SK-N-MC (cell line): ENCODE results near the gene ZEB2.

ENCODE experiments used
- EZH2 ChIP-seq: fragments of 200-600 bp; sonication (generic); IDR thresholded peaks from one replicate; pipeline ENCODE4 v1.6.1; 2017; ENCODE audit warnings: antibody characterized with exemption
- FOXP2 ChIP-seq: optimal IDR thresholded peaks from 2 replicates; pipeline ENCODE3; 2011; ENCODE audit warnings: mild to moderate bottlenecking, moderate library complexity; ENCODE audit not compliant: insufficient read depth; ENCODE audit errors: extremely low read length, control extremely low read depth
- POLR2AphosphoS5 ChIP-seq: IDR thresholded peaks from 2 replicates; pipeline ENCODE4 v1.6.1; 2012; ENCODE audit warnings: mild to moderate bottlenecking, low read depth, low read length, borderline replicate concordance

DNA sequence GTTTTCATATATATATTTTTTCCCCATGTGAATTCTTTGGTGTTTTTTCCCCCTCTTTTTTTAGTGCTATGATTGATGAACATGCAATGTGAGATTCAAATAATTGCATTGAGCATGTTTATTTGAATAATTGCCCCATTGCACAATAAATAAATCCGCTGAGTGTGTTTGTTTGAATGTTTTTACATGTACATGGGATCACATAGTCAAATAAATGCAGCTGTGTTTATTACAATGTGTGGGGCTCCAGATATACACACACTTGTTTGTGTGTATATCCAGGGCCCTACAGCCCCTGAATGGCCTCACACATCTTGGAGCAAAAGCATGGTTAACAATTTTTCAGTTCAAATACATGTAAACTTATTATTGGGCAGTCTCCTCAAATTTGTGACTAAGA, 134.5 kb downstream of the ZEB2 start:
- TF ChIP-seq POLR2AphosphoS5 (no peak), EZH2 (no peak), FOXP2 (no peak)
